NCI-H146 treated with DMSO at 0.1 percent for 48 hours (cell line): ENCODE results near the gene FLRT1.

Experiments
- DNase-seq: peaks from one replicate; lab custom pipeline; 2025; ENCODE audit not compliant: unreplicated experiment; lab: John Stamatoyannopoulos, UW

Gene FLRT1

DNA sequence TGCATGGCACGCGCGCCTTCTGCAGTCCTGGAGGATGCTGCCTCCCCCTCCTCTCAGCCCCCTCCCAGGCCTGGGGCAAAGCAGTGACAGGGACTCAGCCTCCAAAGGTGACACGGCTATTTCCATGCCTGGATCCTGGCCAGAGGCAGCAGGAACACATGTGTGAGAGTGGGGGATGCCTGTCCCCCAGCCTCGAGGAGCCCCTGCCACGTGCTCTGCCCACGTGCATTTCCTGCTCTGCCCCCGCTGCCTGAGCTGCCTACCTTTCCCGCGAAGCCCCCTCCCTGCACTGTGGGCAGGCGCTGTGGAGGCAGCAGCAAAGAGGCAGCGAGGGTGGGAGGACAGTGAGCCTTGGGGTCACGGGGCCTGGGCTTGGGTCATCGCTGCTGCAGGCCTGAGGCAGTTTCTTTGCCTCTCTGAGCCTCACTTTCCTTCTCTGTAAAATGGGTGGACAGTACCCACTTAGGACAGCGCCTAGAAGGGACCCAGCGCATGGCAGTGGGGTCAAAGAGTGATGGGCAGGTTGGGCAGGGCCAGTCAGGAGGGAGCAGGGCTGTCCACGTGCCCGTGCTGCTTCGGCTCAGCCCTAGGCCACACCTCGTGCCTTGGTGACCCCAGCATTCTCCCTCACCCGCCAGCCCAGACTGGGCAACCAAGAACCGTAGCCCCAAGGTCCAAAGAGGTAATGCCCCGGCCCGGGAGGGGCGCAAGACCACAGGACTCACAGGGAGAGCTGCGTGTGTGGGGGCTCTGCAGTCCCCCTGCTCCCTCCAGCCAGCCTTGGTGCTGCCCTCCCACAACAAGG, 48.6 kb downstream of the FLRT1 start:
- DNase-seq = no peak

DNA sequence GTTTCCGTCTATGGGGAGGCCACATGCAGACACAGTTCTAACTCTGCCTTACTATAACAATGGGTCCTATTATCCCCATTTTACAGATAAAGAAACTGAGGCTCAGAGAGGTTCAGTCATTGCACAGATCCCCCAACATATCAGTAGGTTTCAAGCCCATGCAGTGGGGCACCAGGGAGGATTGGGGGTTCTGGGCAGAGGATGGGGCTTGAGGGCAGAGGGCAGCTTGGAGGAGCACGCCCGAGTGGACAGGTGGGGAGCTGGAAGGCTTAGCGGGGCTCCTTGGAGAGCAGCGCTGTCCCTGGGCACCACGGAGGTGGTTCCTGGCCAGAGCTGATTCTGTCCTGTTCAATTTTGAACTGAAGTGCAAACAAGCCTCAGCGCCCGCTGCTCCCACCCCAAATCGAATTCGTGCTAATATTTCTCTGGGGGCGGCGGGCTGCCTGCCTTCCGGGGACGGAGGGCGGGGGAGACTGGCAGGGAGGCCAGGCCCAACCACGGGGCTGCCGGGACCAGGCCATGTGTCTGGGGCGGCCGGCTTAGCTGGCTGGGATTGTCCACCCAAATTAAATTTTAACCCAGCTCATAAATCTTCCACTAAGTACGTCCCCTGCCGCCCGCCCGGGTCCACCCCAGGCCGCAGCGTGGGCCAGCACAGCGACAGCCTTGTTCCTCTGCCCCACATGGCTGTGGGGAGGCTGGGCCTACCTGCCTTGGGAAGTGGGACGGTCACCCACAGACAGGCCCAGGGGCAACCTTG, 49.4 kb downstream of the FLRT1 start:
- no peak for DNase-seq
